DOHH2 (cell line): ENCODE data around the gene NDUFAF7.

Source experiments
- H3F3A ChIP-seq: fragments of 200-600 bp; sonication (generic), shearing (Covaris generic); 2 replicates; pipeline ENCODE4 v1.6.0; 2016; ENCODE audit warnings: antibody characterized with exemption, mild to moderate bottlenecking; ENCODE audit not compliant: control insufficient read depth, insufficient read depth
- H3K27ac ChIP-seq: fragments of 200-600 bp; sonication (generic); 2 replicates; pipeline ENCODE4 v1.5.1; 2014; ENCODE audit warnings: low read depth, mild to moderate bottlenecking, low read length, moderate library complexity
- H3K27me3 ChIP-seq: fragments of 200-600 bp; sonication (generic); 2 replicates; pipeline ENCODE4 v1.6.1; 2014; ENCODE audit warnings: mild to moderate bottlenecking, low read length, mixed read lengths; ENCODE audit not compliant: control insufficient read depth
- H3K36me3 ChIP-seq: fragments of 200-600 bp; sonication (generic); 2 replicates; pipeline ENCODE4 v1.6.1; 2014; ENCODE audit warnings: mild to moderate bottlenecking, low read length, moderate library complexity, mixed read lengths; ENCODE audit not compliant: control insufficient read depth
- H3K4me1 ChIP-seq: fragments of 200-600 bp; sonication (generic); 2 replicates; pipeline ENCODE4 v1.6.1; 2014; ENCODE audit warnings: mild to moderate bottlenecking, low read length, mixed read lengths; ENCODE audit not compliant: control insufficient read depth
- H3K4me2 ChIP-seq: fragments of 200-600 bp; sonication (generic); 2 replicates; pipeline ENCODE4 v1.6.0; 2014; ENCODE audit warnings: mild to moderate bottlenecking, low read length, moderate library complexity
- H3K4me3 ChIP-seq: fragments of 200-600 bp; sonication (generic); 2 replicates; pipeline ENCODE4 v1.5.1; 2014; ENCODE audit warnings: mild to moderate bottlenecking, low read length, mixed read lengths
- H3K79me2 ChIP-seq: fragments of 200-600 bp; sonication (generic); 2 replicates; pipeline ENCODE4 v1.6.1; 2014; ENCODE audit warnings: mild to moderate bottlenecking, low read length, mixed read lengths; ENCODE audit not compliant: control insufficient read depth
- H3K9me2 ChIP-seq: fragments of 200-600 bp; sonication (generic); replicated peaks from 2 replicates; pipeline ENCODE4 v1.6.1; 2014; ENCODE audit warnings: mild to moderate bottlenecking, low read length, mixed read lengths; ENCODE audit not compliant: control insufficient read depth
- H3K9me3 ChIP-seq: fragments of 200-600 bp; sonication (generic); 2 replicates; pipeline ENCODE4 v1.6.1; 2014; ENCODE audit warnings: antibody characterized with exemption, low read length, mixed read lengths; ENCODE audit not compliant: control insufficient read depth, insufficient read depth
- H4K20me1 ChIP-seq: fragments of 200-600 bp; sonication (generic); 2 replicates; pipeline ENCODE4 v1.6.0; 2014; ENCODE audit warnings: low read depth, mild to moderate bottlenecking, antibody characterized with exemption, low read length, moderate library complexity; ENCODE audit not compliant: control insufficient read depth, insufficient read depth
- CTCF ChIP-seq: fragments of 200-600 bp; sonication (generic); IDR thresholded peaks from one replicate; pipeline ENCODE4 v1.5.1; 2014; ENCODE audit warnings: antibody characterized with exemption, mild to moderate bottlenecking, low read depth, low read length; ENCODE audit not compliant: poor library complexity, severe bottlenecking
- EZH2phosphoT487 ChIP-seq: fragments of 200-600 bp; sonication (generic); IDR thresholded peaks from 2 replicates; pipeline ENCODE4 v1.6.1; 2017; ENCODE audit warnings: borderline replicate concordance, mild to moderate bottlenecking, antibody characterized with exemption, low read length, moderate library complexity, mixed read lengths

Gene NDUFAF7

GRCh38 chr2:37211212-37211611 lies 20.2 kb upstream of the NDUFAF7 start:
- Histone ChIP-seq H3K36me3 (peaks cover 98% of the 10 kb centered on the region), H3K27me3 (no peaks in the 10 kb centered on the region), H3K9me3 (peaks cover 3% of the 10 kb centered on the region; the same call in 1 of the 2 replicates), H4K20me1 (no peaks in the 10 kb centered on the region), H3K9me2 (no peaks in the 10 kb centered on the region), H3F3A (peaks cover 29% of the 10 kb centered on the region), H3K27ac (no peak overlapping the region), H3K4me1 (peaks cover 8% of the 10 kb centered on the region), H3K4me2 (no peak overlapping the region), H3K4me3 (no peak overlapping the region), H3K79me2 (peaks cover 60% of the 10 kb centered on the region)
- no peak for TF ChIP-seq CTCF
- no peak for TF ChIP-seq EZH2phosphoT487

- Histone ChIP-seq H3K79me2 (peaks cover 53% of the 10 kb centered on the region), H3F3A (peaks cover 29% of the 10 kb centered on the region), H3K36me3 (peaks cover 98% of the 10 kb centered on the region), H3K9me2 (no peaks in the 10 kb centered on the region), H3K9me3 (peaks cover 3% of the 10 kb centered on the region; the same call in 1 of the 2 replicates), H3K27ac (no peak overlapping the region), H4K20me1 (no peaks in the 10 kb centered on the region), H3K27me3 (no peaks in the 10 kb centered on the region), H3K4me3 (no peak overlapping the region), H3K4me1 (peaks cover 10% of the 10 kb centered on the region), H3K4me2 (no peak overlapping the region)
- TF ChIP-seq CTCF (no peak), EZH2phosphoT487 (no peak)
These were observed 19.5 kb upstream of the NDUFAF7 start for GRCh38 chr2:37211939-37212338.

GRCh38 chr2:37215250-37215649 lies 16.2 kb upstream of the NDUFAF7 start:
- Histone ChIP-seq H3K79me2 (peaks cover 36% of the 10 kb centered on the region), H3K27me3 (no peaks in the 10 kb centered on the region), H3K9me3 (no peaks in the 10 kb centered on the region), H3K4me3 (no peak overlapping the region), H3K27ac (no peak overlapping the region), H3K9me2 (no peaks in the 10 kb centered on the region), H4K20me1 (peaks cover 3% of the 10 kb centered on the region; the same call in 1 of the 2 replicates), H3K36me3 (peaks cover 88% of the 10 kb centered on the region), H3K4me2 (no peak overlapping the region), H3F3A (peaks cover 26% of the 10 kb centered on the region), H3K4me1 (peaks cover 10% of the 10 kb centered on the region)
- TF ChIP-seq EZH2phosphoT487 (no peak), CTCF (no peak)

- peaks cover 87% of the 10 kb centered on the region for H3K36me3 ChIP-seq
- no peaks in the 10 kb centered on the region for H3K27me3 ChIP-seq
- no peak overlapping the region for H3K4me3 ChIP-seq
- H3K4me1 ChIP-seq = peaks cover 10% of the 10 kb centered on the region
- H3K9me3 ChIP-seq = no peaks in the 10 kb centered on the region
- peaks cover 9% of the 10 kb centered on the region; the same call in 1 of the 2 replicates for H4K20me1 ChIP-seq
- no peak overlapping the region for H3K4me2 ChIP-seq
- no peaks in the 10 kb centered on the region for H3K9me2 ChIP-seq
- no peak overlapping the region for H3K27ac ChIP-seq
- peaks cover 14% of the 10 kb centered on the region; the same call in 1 of the 2 replicates for H3F3A ChIP-seq
- H3K79me2 ChIP-seq = peaks cover 50% of the 10 kb centered on the region
- TF ChIP-seq CTCF (no peak), EZH2phosphoT487 (no peak)
These were observed 12.4 kb upstream of the NDUFAF7 start for GRCh38 chr2:37219046-37219445.
